GM18870 (cell line): ENCODE data around the gene PPP2R2B.
A peak's percentile ranks its signal among the peaks of the same experiment; 100 is the strongest.

Experiments used
- ATAC-seq: cut with Tn5 transposase; IDR thresholded peaks from one replicate; pipeline ENCODE4 v1.9.1; 2021; ENCODE audit warnings: moderate library complexity; ENCODE audit not compliant: unreplicated experiment

Gene PPP2R2B

GRCh38 chr5:146788898-146789297, 89.7 kb downstream of the PPP2R2B start:
- no peak for ATAC-seq

DNA sequence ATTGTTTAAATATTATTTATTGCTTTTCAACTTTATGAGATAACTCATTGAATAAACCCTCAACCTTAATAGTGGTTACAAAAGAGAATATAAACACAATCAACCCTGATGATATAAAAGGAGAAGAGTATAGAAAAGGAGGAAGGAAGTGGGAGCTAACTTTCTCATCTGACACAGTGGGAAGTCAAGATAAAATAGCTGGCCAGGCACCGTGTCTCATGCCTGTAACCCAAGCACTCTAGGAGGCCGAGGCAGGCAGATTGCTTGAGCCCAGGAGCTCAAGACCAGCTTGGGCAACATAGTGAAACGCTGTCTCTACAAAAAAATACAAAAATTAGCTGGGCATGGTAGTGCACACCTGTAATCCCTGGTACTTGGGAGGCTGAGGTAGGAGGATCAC, 93.5 kb downstream of the PPP2R2B start:
- no peak for ATAC-seq

DNA sequence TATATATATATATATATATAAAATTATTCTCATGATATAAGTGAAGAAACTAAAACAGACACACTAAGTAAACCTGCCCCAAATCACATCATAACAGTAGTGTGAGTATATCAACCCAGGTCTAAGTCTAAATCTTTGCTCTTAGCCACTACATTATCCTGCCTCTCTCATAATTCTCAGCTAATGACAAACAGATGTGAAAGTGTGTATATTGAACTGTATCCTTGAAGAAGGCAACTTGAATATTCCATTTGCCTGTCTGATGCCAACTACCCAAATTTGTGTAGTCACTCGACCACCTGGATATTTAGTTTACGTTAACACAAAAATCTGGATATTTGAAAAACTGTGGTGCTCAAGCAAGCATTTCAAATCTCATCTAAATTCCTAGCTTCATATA, 97.4 kb downstream of the PPP2R2B start:
- no peak for ATAC-seq

- ATAC-seq, result no peak
Measured at GRCh38 chr5:146779211-146779869, 99.2 kb downstream of the PPP2R2B start.

DNA sequence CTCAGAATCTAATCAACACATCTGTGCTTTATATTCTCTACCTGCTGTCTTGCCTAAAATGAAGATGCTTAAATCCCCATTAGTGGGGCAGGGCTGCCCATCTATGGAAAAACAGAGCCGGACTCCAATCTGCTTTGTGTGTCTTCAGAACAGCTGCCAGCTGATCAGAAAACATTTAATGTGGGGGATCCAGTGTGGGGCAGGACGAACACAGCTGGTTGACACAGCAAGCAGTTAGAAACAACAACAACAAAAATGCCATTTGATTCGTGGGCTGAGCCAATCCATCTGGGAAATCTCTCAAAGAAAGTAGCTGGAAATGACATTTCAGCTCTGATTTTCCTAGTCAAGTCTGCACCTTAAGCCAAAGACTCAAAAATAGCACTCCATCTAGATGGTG, 99.8 kb downstream of the PPP2R2B start:
- no peak for ATAC-seq

- ATAC-seq, result no peak
Measured at GRCh38 chr5:146778261-146778660, 100.3 kb downstream of the PPP2R2B start.

DNA sequence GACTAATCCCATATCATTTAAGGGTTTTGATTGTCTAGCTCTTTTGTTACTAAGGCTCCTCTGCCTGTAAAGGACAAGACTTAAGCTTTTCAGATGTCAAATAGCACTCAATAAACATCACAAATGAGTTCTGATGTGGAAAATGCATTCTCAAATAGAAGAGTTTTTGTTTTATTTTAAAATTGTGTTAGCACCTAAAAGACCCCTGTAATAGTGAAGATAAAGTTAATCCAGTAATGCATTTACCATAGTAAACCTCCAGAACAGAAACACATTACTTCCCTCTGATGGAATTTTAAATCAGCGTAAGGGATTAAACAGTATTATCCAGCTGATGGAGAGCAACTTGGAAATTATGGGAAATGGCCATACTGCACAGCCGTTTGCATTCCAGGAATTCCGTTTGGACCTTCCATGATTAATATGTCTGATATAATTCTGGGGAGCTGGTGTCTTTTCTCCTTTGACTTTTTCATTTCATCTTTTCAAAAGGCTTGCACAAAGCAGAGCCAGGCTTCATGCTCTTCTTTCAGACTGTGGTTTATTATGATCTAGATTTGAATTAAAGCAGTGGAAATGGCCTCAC, 105.6 kb downstream of the PPP2R2B start:
- no peak for ATAC-seq

- ATAC-seq, result no peak
Measured at GRCh38 chr5:146770980-146771379, 107.6 kb downstream of the PPP2R2B start.

DNA sequence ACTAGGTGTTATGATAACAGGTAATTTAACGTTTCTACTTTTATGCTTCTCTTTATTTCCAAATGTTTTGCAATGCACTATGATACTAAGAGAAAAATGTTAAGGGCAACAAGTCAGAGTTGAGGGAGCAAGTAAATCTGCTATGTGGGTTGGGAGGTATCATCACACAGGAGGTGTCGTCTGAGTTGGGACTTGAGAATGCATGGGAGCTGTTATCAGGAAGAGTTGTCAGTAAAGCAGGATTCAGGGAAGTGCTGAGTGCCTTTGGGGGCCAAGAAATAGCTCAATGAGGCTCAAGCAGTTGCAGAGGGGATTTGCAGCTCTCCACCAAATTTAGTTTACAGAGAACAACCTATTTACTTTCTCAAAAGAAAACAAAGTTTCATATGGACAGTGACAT, 108.0 kb downstream of the PPP2R2B start:
- ATAC-seq, result no peak

GRCh38 chr5:146767534-146767933, 111.0 kb downstream of the PPP2R2B start:
- ATAC-seq, result no peak

DNA sequence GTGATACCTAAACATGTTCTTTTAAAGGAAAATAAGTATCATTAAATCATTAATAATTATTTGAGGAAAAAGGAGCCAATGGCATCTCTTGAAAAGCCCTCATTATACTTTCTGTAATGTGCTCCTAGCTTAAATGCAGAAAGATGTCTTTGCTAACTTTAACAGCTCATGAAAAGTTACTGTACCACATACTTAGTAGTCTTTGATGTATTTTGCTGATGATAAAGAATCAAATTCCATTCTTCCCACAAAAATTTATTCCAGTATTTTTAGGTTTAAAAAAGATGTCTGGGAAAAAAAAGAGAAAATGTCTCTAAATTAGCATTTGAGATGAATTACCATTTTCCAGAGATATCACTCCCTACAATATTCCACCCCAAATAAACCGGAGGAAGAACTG, 112.5 kb downstream of the PPP2R2B start:
- ATAC-seq, result no peak

DNA sequence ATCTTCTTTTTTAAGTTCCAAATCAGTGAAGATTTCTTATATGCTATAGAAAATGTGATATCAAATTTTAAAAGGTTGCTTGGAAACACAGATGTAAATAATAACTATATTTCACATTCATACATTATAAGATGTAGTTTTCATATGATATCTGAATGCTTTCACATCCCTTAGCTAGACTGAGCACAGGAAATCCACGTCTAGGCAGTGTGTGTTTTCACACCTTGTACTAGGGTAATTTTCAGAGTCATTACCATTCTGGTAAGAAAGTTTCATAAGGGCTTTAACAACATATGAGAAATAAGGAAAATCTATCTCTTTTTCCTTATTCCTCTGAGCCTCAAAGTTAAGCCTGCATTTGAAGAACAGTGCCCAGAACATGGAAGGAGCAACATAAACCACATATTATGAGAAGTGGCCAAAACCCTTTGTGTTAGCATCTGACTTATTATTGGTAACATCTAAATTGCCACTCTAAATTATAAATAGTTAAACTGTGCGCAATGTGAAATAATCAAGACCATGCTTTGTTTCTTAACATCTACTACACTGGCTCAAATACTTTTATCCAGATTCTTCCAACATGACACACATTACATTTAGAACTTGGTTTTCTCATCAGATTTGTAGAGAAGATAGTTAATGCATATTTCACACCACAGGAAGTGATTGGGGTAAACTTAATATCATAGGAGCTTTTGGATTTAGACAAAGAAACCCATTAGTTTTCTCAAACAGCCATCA, 113.3 kb downstream of the PPP2R2B start:
- ATAC-seq, result no peak

- no peak for ATAC-seq
Measured at GRCh38 chr5:146762830-146763229, 115.7 kb downstream of the PPP2R2B start.

- ATAC-seq, result no peak
Measured at GRCh38 chr5:146761811-146762210, 116.7 kb downstream of the PPP2R2B start.

- ATAC-seq, result no peak
Measured at GRCh38 chr5:146758938-146759337, 119.6 kb downstream of the PPP2R2B start.

DNA sequence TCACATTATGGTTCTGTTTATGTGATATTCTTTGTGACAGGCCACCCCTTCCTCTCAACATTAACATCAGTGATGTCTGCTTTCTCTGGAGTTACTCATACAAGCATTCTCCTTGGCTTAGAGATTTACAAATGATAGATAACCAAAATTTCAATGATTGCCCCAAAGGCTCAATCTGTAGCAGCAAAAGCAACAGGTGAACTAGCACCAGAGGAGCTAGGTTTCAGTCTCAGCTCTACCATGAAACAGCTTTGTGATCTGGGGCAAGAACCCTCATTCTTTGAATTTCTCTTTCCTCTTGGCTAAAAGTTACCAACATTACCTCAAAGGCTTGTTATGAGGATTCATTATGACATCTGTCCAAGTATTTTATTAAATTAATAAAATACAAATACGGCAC, 120.5 kb downstream of the PPP2R2B start:
- ATAC-seq, result no peak

GRCh38 chr5:146756546-146756945, 122.0 kb downstream of the PPP2R2B start:
- ATAC-seq, result no peak

GRCh38 chr5:146755793-146756192, 122.8 kb downstream of the PPP2R2B start:
- ATAC-seq, result no peak

DNA sequence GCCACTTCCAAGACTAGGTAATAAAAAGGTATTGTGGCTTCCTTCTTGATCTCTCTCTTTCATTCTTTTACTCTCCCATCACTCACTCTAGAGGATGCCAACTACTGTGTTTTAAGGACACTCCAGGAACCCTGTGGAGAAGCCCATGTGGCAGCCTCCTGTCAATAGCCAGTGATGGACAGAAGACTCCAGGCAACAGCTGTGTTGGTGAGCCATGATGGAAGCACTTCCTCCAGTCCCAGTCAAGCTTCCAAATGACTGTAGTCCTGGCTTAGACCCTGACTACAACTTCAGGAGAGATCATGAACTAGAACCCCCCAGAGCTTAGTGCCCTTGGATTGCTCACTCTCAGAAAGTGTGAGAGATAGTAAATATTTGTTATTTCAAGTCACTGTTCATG, 123.9 kb downstream of the PPP2R2B start:
- ATAC-seq, result no peak

- ATAC-seq, result no peak
Measured at GRCh38 chr5:146753641-146754040, 124.9 kb downstream of the PPP2R2B start.

DNA sequence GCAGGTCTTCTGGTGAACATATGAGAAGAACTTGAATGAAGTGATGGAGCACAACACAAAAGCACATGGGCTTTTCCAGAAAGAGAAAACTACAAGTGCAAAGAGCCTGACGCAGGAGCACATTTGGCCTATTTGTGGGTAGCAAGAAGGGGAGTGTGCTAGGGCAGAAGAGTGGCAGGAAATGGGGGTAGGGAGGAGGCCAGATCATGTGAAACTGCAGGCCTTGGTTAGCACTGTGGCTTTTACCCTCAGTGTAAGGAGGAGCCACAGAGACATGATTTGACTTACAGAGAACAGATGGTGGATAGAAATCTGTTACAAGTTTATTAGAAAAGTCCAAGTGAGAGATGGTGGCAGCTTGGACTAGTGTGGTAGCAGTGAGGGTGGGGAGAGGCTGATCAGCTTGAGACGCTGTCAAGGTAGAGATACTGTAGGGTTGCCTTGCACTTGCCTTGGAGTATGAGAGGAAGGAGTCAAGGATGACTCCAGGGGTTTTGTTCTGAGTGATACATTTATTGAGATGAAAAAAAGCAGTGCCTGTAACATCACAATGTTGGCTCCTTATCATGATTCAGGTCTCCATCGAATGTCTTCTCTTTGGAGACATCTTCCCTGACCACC, 126.7 kb downstream of the PPP2R2B start:
- ATAC-seq, result peak; percentile 99

- ATAC-seq, result no peak
Measured at GRCh38 chr5:146751054-146751453, 127.5 kb downstream of the PPP2R2B start.
